RWPE1 (cell line): ENCODE results near the gene LMF2.

ENCODE experiments used
- CTCF ChIA-PET: fragments of 350-600 bp; sonication (Branson Sonifier 250); formaldehyde crosslinking; extraction: SDS; loops from one replicate; lab custom pipeline; 2021; lab: Yijun Ruan, JAX
- POLR2A ChIA-PET: fragments of 400-600 bp; formaldehyde crosslinking; extraction: SDS; loops from one replicate; lab custom pipeline; 2020; ENCODE audit warnings: antibody characterized with exemption; ENCODE audit not compliant: low non-redundant PET; lab: Yijun Ruan, JAX
- DNase-seq: peaks from one replicate; pipeline ENCODE4 v3.0.0; 2012; ENCODE audit warnings: low spot score
- H3K27ac ChIP-seq: fragments of 450-650 bp; 2 replicates; pipeline ENCODE4 v1.5.1; 2017
- TF ChIP-seq, protein P1 (sequence below): fragments of 450-650 bp; conservative IDR thresholded peaks from 2 replicates; pipeline ENCODE4 v1.5.1; 2017; ENCODE audit warnings: low read depth, mild to moderate bottlenecking

Gene LMF2

DNA sequence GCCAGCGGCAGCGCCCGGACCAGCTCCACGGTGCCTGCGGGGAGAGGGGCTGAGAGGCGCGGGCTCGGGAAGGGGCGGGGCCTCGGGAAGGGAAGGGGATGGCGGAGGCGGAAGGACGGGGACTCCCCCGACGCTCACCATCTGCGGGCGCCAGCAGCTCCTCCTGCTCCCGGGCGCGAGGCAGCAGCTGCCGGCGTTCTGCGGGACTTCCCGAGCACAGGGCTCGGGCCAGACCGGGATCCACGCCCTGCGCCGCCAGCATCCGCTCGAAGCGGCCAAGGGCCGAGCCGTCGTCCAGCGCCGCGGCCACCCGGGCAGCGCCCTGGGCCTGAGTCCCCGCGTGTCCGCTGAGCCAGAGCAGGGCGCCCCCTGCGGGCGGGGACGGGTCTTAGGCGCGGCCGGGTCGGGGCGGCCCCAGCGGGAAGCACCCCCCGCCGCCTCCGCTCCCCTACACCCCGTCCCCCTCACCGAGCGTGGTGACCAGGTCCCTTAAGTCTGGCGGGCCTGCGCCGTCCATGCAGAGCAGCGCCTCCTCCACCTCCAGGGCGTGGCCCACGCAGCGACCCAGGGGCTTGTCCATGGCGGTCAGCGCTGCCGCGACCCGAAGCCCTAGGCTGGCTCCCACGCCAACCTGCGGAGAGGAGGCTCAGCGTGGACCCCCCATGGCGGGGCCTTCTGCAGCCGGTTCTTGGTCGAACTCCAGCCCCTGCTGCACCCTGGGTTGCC lies 18.8 kb upstream of the LMF2 start:
- peak overlapping the region; percentile 97 for H3K27ac ChIP-seq
- POLR2A ChIA-PET = interaction anchor here (0.6 to 1.5 kb wide), 3 partner anchors 36 to 170 kb away, joined by 3 to 12 read pairs (median 7); partner anchors contain the start of gene SYCE3
- TF ChIP-seq, protein P1, sequence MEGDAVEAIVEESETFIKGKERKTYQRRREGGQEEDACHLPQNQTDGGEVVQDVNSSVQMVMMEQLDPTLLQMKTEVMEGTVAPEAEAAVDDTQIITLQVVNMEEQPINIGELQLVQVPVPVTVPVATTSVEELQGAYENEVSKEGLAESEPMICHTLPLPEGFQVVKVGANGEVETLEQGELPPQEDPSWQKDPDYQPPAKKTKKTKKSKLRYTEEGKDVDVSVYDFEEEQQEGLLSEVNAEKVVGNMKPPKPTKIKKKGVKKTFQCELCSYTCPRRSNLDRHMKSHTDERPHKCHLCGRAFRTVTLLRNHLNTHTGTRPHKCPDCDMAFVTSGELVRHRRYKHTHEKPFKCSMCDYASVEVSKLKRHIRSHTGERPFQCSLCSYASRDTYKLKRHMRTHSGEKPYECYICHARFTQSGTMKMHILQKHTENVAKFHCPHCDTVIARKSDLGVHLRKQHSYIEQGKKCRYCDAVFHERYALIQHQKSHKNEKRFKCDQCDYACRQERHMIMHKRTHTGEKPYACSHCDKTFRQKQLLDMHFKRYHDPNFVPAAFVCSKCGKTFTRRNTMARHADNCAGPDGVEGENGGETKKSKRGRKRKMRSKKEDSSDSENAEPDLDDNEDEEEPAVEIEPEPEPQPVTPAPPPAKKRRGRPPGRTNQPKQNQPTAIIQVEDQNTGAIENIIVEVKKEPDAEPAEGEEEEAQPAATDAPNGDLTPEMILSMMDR = peak; percentile 73
- CTCF ChIA-PET = interaction anchor here (0.5 to 1.4 kb wide), 7 partner anchors 18 to 95 kb away, joined by 3 to 5 read pairs (median 3); partner anchors contain the start of gene SYCE3
- DNase-seq = no peak

GRCh38 chr22:50525858-50526107 lies 18.3 kb upstream of the LMF2 start:
- POLR2A ChIA-PET = interaction anchor here (0.6 to 1.5 kb wide), 3 partner anchors 18 to 171 kb away, joined by 3 to 7 read pairs (median 5); partner anchors contain the start of genes LMF2, NCAPH2 and SYCE3
- CTCF ChIA-PET = interaction anchor here (0.5 to 1.4 kb wide), 7 partner anchors 19 to 95 kb away, joined by 3 to 5 read pairs (median 3); partner anchors contain the start of gene SYCE3
- peak overlapping the region; percentile 97 for H3K27ac ChIP-seq
- TF ChIP-seq, protein P1 = no peak
- DNase-seq = no peak

- TF ChIP-seq, protein P1 = no peak
- ChIA-PET POLR2A (interaction anchor here (0.6 to 1.5 kb wide), 3 partner anchors 18 to 171 kb away, joined by 3 to 7 read pairs (median 5); partner anchors contain the start of genes LMF2, NCAPH2 and SYCE3), CTCF (interaction anchor here (0.5 to 1.4 kb wide), 7 partner anchors 19 to 96 kb away, joined by 3 to 5 read pairs (median 3); partner anchors contain the start of gene SYCE3)
- peak within 1 kb of the TSS; percentile 97 for H3K27ac ChIP-seq
- DNase-seq = peak; percentile 95
Measured at GRCh38 chr22:50525104-50525857, 17.8 kb upstream of the LMF2 start, which contains the start of gene SCO2. SCO2 (minus strand) TSS chr22:50525598; CDS start chr22:50524411, 1,187 bp downstream.

- DNase-seq = no peak
- H3K27ac ChIP-seq = peak overlapping the region; percentile 97
- ChIA-PET POLR2A (no interaction called here), CTCF (no interaction called here)
- TF ChIP-seq, protein P1 = no peak
Measured at GRCh38 chr22:50524676-50525103, 17.2 kb upstream of the LMF2 start.

DNA sequence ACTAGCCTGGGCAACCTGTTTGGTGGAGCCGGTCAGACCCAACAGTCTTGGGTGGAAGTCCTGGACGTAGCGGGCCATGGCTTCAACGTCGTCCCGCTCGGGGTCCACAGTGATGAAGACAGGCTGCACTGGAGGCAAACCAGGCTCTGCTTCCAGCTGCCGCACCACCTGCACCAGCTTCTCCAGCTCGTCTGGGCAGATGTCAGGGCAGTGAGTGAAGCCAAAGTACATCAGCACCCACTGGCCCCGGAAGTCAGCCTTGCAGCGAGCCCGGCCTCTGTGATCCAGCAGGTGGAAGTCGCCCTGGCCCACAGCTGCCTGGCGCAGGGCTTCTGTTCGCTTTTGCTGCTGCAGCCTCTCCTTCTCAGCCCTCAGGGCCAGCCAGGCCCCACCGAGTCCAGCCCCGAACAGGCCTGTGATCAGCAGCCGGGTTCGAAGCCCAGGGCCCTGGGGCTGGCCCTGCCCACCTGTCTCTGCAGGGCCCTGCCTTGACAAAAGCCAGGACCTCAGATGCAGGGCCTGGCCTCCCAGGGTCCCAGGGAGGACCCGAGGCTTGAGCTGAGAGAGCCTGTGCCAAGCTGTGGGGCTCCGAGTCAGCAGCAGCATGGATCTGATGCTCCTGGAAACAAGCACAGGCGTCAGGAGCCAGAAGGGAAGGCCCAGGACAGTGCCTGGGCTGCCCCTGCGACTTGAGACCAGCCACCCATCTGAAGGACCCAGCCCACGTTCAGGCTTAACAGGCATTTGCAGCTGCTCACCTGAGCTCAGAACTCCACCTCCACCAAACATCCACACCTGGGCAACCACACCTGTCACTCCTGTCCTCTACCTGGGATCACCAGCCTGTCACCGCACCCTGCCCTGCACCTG lies 16.5 kb upstream of the LMF2 start:
- CTCF ChIA-PET = no interaction called here
- TF ChIP-seq, protein P1 = no peak
- peak overlapping the region; percentile 97 for H3K27ac ChIP-seq
- POLR2A ChIA-PET = no interaction called here
- no peak for DNase-seq
